K562 (cell line): ENCODE measurements around the gene C1QBP. TPM values are rescaled to one million over a fixed set of nuclear protein-coding genes. Genes with fewer than 3 reads are reported as not detected.

Experiments used
- CSDE1 ChIP-seq, 2 experiments: fragments of 450-650 bp; IDR thresholded peaks; 2 replicates each; pipeline ENCODE4 v1.6.1; 2016; ENCODE audit warnings: mild to moderate bottlenecking in 1 of 2
- EGR1 ChIP-seq: fragments of 450-650 bp; conservative IDR thresholded peaks from 2 replicates; pipeline ENCODE4 v1.6.1; 2017; ENCODE audit warnings: mild to moderate bottlenecking
- ELF1 ChIP-seq: fragments of 200-800 bp; sonication (Bioruptor generic); IDR thresholded peaks from 2 replicates; pipeline ENCODE4 v1.6.1; 2016; ENCODE audit warnings: missing genetic modification characterization, missing compliant biosample characterization
- ETS2 ChIP-seq: IDR thresholded peaks from 2 replicates; pipeline ENCODE4 v1.6.1; 2016; ENCODE audit warnings: borderline replicate concordance, missing genetic modification characterization, mild to moderate bottlenecking, moderate library complexity, missing compliant biosample characterization; ENCODE audit not compliant: poor library complexity, severe bottlenecking
- FOXJ3 ChIP-seq: sonication (generic); formaldehyde crosslinking; IDR thresholded peaks from 2 replicates; pipeline ENCODE4 v1.4.0; 2020; ENCODE audit warnings: mild to moderate bottlenecking, missing genetic modification reagents
- FOXK1 ChIP-seq: sonication (generic); formaldehyde crosslinking; IDR thresholded peaks from 2 replicates; pipeline ENCODE4 v1.8.0; 2022; ENCODE audit warnings: missing genetic modification reagents, mild to moderate bottlenecking, borderline replicate concordance
- HDAC6 ChIP-seq: IDR thresholded peaks from 2 replicates; pipeline ENCODE4 v1.6.1; 2012; ENCODE audit warnings: low read depth, mild to moderate bottlenecking, control low read depth, inconsistent platforms, low read length, moderate library complexity
- HNRNPUL1 ChIP-seq: fragments of 200-400 bp; formaldehyde crosslinking; IDR thresholded peaks from 2 replicates; pipeline ENCODE4 v1.6.1; 2017; ENCODE audit warnings: low read length
- MAFK ChIP-seq: IDR thresholded peaks from 2 replicates; pipeline ENCODE4 v1.6.1; 2011; ENCODE audit warnings: low read length, improper control_type of control experiment
- NFRKB ChIP-seq: fragments of 450-650 bp; IDR thresholded peaks from 2 replicates; pipeline ENCODE4 v1.6.1; 2016; ENCODE audit warnings: low read depth
- NR4A1 ChIP-seq, 2 experiments: fragments of 250-450 bp in 1 of 2; fragments of 450-650 bp in 1 of 2; sonication (Bioruptor Pico) in 1 of 2; IDR thresholded peaks; 2 replicates each; pipeline versions ENCODE4 v1.4.0 to v1.6.1; 2016 to 2020; ENCODE audit warnings: mild to moderate bottlenecking in 2 of 2, missing compliant biosample characterization in 1 of 2, missing genetic modification characterization in 1 of 2, moderate library complexity in 1 of 2
- PCBP1 ChIP-seq: fragments of 200-400 bp; formaldehyde crosslinking; IDR thresholded peaks from 2 replicates; pipeline ENCODE4 v1.6.1; 2018; ENCODE audit warnings: mild to moderate bottlenecking, low read depth, low read length; ENCODE audit not compliant: poor library complexity, severe bottlenecking
- POLR2G ChIP-seq: fragments of 200-400 bp; formaldehyde crosslinking; IDR thresholded peaks from 2 replicates; pipeline ENCODE4 v1.6.1; 2017; ENCODE audit warnings: low read depth, mild to moderate bottlenecking, antibody characterized with exemption, low read length, moderate library complexity
- POLR3G ChIP-seq: IDR thresholded peaks from 2 replicates; pipeline ENCODE4 v1.6.1; 2011; ENCODE audit not compliant: insufficient read length, insufficient replicate concordance; ENCODE audit errors: extremely low read depth
- POU5F1 ChIP-seq: fragments of 150-350 bp; IDR thresholded peaks from 2 replicates; pipeline ENCODE4 v1.6.1; 2014; ENCODE audit warnings: borderline replicate concordance, low read length, low read depth, mild to moderate bottlenecking; ENCODE audit not compliant: partially characterized antibody
- TAF1 ChIP-seq: IDR thresholded peaks from 2 replicates; pipeline ENCODE4 v1.6.1; 2011; ENCODE audit warnings: mild to moderate bottlenecking, low read length, moderate library complexity; ENCODE audit not compliant: insufficient read depth, control insufficient read depth, severe bottlenecking; ENCODE audit errors: extremely low read depth
- TAF7 ChIP-seq: fragments of 450-650 bp; IDR thresholded peaks from 2 replicates; pipeline ENCODE4 v1.6.1; 2016; ENCODE audit warnings: missing genetic modification characterization, missing compliant biosample characterization
- U2AF1 ChIP-seq: fragments of 200-400 bp; formaldehyde crosslinking; optimal IDR thresholded peaks from 2 replicates; pipeline ENCODE3; 2017; ENCODE audit warnings: mild to moderate bottlenecking, low read depth, low read length, moderate library complexity
- ZFP36 ChIP-seq: fragments of 150-350 bp; IDR thresholded peaks from 2 replicates; pipeline ENCODE4 v1.6.1; 2018; ENCODE audit warnings: low read length, low read depth; ENCODE audit not compliant: partially characterized antibody
- ZKSCAN1 ChIP-seq: fragments of 150-350 bp; IDR thresholded peaks from 2 replicates; pipeline ENCODE4 v1.6.1; 2016; ENCODE audit warnings: low read depth, low read length
- ZNF232 ChIP-seq: sonication (generic); formaldehyde crosslinking; IDR thresholded peaks from 2 replicates; pipeline ENCODE4 v1.8.0; 2022; ENCODE audit warnings: mild to moderate bottlenecking, missing genetic modification reagents
- ZNF41 ChIP-seq: fragments of 250-450 bp; sonication (Bioruptor Pico); conservative IDR thresholded peaks from 2 replicates; pipeline ENCODE4 v1.4.0; 2020; ENCODE audit warnings: mild to moderate bottlenecking
- polyA plus RNA-seq, 8 experiments: library from polyadenylated mRNA; depleted of rRNA in 4 of 8; stranded (reverse) in 5 of 8; unstranded in 3 of 8; fragments of >200 nt; fragmentation: Nextera tagmentation in 2 of 8; fragmentation: Illumina TruSeq in 1 of 8; extraction: Ambion mirVana in 2 of 8; extraction: Trizol in 1 of 8; gene quantifications; 2 replicates each; pipeline versions ENCODE4 v1.2.1 to v1.2.3, GENCODE V29; 2011 to 2014; ENCODE audit warnings: inconsistent platforms in 1 of 8, missing spikeins in 1 of 8
- total RNA-seq, 7 experiments: library from RNA; depleted of rRNA in 6 of 7; stranded (reverse); fragments of >200 nt in 6 of 7; fragmentation: Illumina TruSeq in 2 of 7; extraction: Trizol in 2 of 7; gene quantifications; 2 replicates each; pipeline versions ENCODE4 v1.2.1 to v1.2.3, GENCODE V29; 2011 to 2021; ENCODE audit warnings: low replicate concordance in 1 of 7
- TF ChIP-seq, protein P1 (sequence below): fragments of 450-650 bp; IDR thresholded peaks from 2 replicates; pipeline ENCODE4 v1.7.0; 2016; ENCODE audit warnings: borderline replicate concordance
- TF ChIP-seq, protein P2 (sequence below): fragments of 250-450 bp; sonication (Bioruptor Pico); IDR thresholded peaks from 2 replicates; pipeline ENCODE4 v1.5.0; 2021
- TF ChIP-seq, protein P3 (sequence below): fragments of 450-650 bp; conservative IDR thresholded peaks from 2 replicates; pipeline ENCODE4 v1.6.1; 2016; ENCODE audit warnings: missing genetic modification characterization, low read depth, mild to moderate bottlenecking, missing compliant biosample characterization, moderate library complexity

The C1QBP gene
- total and polyA plus RNA-seq, 9 of the 15 experiments (the other 6 are each of a cell fraction or from before 2014, with no cell fraction given) = 90.7 to 665 (median 414) TPM

DNA sequence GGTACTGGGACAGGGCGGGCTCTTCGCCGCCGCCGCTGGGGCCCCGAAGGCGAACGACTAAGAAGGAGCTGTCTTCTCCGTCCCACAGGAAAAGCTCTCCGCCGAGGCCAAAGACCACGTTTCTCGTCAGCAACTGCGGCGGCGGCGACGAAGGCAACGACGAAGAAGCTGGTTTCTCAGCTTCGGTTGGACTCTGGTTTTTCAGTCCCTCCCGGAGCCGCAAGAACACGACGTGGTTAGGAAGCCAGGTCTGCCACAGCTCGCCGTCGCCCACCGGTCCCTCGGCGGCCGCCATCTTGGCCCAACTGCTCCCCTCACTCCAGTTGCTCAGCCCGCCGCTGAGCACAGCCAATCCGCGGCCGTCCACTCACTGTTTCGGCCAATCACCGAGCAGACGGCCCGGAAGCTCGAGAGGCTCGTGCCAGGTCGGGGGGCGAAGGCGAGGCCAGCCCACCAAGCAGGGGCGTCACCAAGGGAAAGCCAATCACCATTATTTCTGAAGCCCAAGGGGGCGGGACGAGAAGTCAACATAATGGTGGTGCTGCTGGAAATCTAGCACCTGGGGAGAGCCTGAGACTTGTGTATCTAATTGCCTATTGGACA, 19.5 kb downstream of the C1QBP start, which contains the start of gene NUP88 (continued):
- no peak for TF ChIP-seq U2AF1
- TF ChIP-seq CSDE1 (IDR thresholded peaks at IDR 0.05) = no peak
- TF ChIP-seq ETS2 = no peak
- TF ChIP-seq TAF1 = peak; percentile 83
- no peak for TF ChIP-seq FOXJ3
- TF ChIP-seq ZFP36 = no peak
- TF ChIP-seq ZKSCAN1 = no peak
- TF ChIP-seq, protein P1, sequence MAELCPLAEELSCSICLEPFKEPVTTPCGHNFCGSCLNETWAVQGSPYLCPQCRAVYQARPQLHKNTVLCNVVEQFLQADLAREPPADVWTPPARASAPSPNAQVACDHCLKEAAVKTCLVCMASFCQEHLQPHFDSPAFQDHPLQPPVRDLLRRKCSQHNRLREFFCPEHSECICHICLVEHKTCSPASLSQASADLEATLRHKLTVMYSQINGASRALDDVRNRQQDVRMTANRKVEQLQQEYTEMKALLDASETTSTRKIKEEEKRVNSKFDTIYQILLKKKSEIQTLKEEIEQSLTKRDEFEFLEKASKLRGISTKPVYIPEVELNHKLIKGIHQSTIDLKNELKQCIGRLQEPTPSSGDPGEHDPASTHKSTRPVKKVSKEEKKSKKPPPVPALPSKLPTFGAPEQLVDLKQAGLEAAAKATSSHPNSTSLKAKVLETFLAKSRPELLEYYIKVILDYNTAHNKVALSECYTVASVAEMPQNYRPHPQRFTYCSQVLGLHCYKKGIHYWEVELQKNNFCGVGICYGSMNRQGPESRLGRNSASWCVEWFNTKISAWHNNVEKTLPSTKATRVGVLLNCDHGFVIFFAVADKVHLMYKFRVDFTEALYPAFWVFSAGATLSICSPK = no peak
- peak; percentile 85 for TF ChIP-seq NFRKB
- TF ChIP-seq HDAC6 = no peak
- TF ChIP-seq MAFK = no peak
- TF ChIP-seq FOXK1 (CRISPR knock-in tag) = no peak
- no peak; the same call in 1 of the 2 replicates for TF ChIP-seq ELF1 (tag)
- peak; percentile 95 for TF ChIP-seq POLR2G
- no peak for TF ChIP-seq EGR1
- peak; percentile 45; the same call in 1 of the 2 replicates for TF ChIP-seq TAF7
- TF ChIP-seq, protein P2, sequence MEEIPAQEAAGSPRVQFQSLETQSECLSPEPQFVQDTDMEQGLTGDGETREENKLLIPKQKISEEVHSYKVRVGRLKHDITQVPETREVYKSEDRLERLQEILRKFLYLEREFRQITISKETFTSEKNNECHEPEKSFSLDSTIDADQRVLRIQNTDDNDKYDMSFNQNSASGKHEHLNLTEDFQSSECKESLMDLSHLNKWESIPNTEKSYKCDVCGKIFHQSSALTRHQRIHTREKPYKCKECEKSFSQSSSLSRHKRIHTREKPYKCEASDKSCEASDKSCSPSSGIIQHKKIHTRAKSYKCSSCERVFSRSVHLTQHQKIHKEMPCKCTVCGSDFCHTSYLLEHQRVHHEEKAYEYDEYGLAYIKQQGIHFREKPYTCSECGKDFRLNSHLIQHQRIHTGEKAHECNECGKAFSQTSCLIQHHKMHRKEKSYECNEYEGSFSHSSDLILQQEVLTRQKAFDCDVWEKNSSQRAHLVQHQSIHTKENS = no peak
- no peak for TF ChIP-seq POU5F1
- TF ChIP-seq, protein P3, sequence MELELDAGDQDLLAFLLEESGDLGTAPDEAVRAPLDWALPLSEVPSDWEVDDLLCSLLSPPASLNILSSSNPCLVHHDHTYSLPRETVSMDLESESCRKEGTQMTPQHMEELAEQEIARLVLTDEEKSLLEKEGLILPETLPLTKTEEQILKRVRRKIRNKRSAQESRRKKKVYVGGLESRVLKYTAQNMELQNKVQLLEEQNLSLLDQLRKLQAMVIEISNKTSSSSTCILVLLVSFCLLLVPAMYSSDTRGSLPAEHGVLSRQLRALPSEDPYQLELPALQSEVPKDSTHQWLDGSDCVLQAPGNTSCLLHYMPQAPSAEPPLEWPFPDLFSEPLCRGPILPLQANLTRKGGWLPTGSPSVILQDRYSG (tag) = no peak
- TF ChIP-seq PCBP1 = no peak
- TF ChIP-seq ZNF41 (CRISPR knock-in tag) = no peak
- no peak for TF ChIP-seq ZNF232 (CRISPR knock-in tag)
- TF ChIP-seq NR4A1 (CRISPR knock-in tag; IDR thresholded peaks at IDR 0.05) = no peak
- no peak for TF ChIP-seq NR4A1 (tag; IDR thresholded peaks at IDR 0.05)
- TF ChIP-seq POLR3G = no peak
- TF ChIP-seq HNRNPUL1 = no peak
